ENCODE measurements around the gene PRR15L.
A peak's percentile ranks its signal among the peaks of the same experiment; 100 is the strongest.

PRR15L gene

GRCh38 chr17:47986520-47986919 is 28.8 kb upstream of the PRR15L start:
- Histone ChIP-seq H3K4me1 (ENCODE audit: control insufficient read depth in 1 of 2, insufficient read depth in 1 of 2, low read depth in 1 of 2, low read length in 1 of 2) (no peaks in the 10 kb centered on the region), H3K27me3 (peaks cover 25% of the 10 kb centered on the region), H3K36me3 (peaks cover 41% of the 10 kb centered on the region), H3K4me3 (ENCODE audit: low read depth in 1 of 2, low read length in 1 of 2) (no peak overlapping the region), H3K9me3 (no peaks in the 10 kb centered on the region), H3K27ac (no peak overlapping the region)
- TF ChIP-seq CTCF (IDR thresholded peaks at IDR 0.05) = no peak

GRCh38 chr17:47983492-47984223 is 26.0 kb upstream of the PRR15L start:
- Histone ChIP-seq H3K27ac (no peak overlapping the region), H3K4me1 (ENCODE audit: control insufficient read depth in 1 of 2, insufficient read depth in 1 of 2, low read depth in 1 of 2, low read length in 1 of 2) (no peaks in the 10 kb centered on the region), H3K4me3 (ENCODE audit: low read depth in 1 of 2, low read length in 1 of 2) (no peak overlapping the region), H3K9me3 (no peaks in the 10 kb centered on the region), H3K27me3 (peaks cover 15% of the 10 kb centered on the region), H3K36me3 (peaks cover 69% of the 10 kb centered on the region)
- no peak for TF ChIP-seq CTCF (IDR thresholded peaks at IDR 0.05)

GRCh38 chr17:47982645-47983390 is 25.1 kb upstream of the PRR15L start:
- peaks cover 10% of the 10 kb centered on the region for H3K27me3 ChIP-seq
- no peak overlapping the region for H3K27ac ChIP-seq
- no peak for TF ChIP-seq CTCF (IDR thresholded peaks at IDR 0.05)
- H3K4me1 ChIP-seq (ENCODE audit: control insufficient read depth in 1 of 2, insufficient read depth in 1 of 2, low read depth in 1 of 2, low read length in 1 of 2) = no peaks in the 10 kb centered on the region
- peaks cover 78% of the 10 kb centered on the region for H3K36me3 ChIP-seq
- no peak overlapping the region for H3K4me3 ChIP-seq (ENCODE audit: low read depth in 1 of 2, low read length in 1 of 2)
- no peaks in the 10 kb centered on the region for H3K9me3 ChIP-seq

GRCh38 chr17:47982091-47982617 is 24.5 kb upstream of the PRR15L start:
- Histone ChIP-seq H3K36me3 (peaks cover 84% of the 10 kb centered on the region), H3K27me3 (peaks cover 4% of the 10 kb centered on the region), H3K9me3 (no peaks in the 10 kb centered on the region), H3K27ac (no peak overlapping the region), H3K4me1 (ENCODE audit: control insufficient read depth in 1 of 2, insufficient read depth in 1 of 2, low read depth in 1 of 2, low read length in 1 of 2) (no peaks in the 10 kb centered on the region), H3K4me3 (ENCODE audit: low read depth in 1 of 2, low read length in 1 of 2) (no peak overlapping the region)
- no peak for TF ChIP-seq CTCF (IDR thresholded peaks at IDR 0.05)

- no peak for TF ChIP-seq CTCF (IDR thresholded peaks at IDR 0.05)
- Histone ChIP-seq H3K4me3 (ENCODE audit: low read depth in 1 of 2, low read length in 1 of 2) (no peak overlapping the region), H3K36me3 (peaks cover 91% of the 10 kb centered on the region)
Observed at GRCh38 chr17:47981462-47981861, 23.8 kb upstream of the PRR15L start.

More at GRCh38 chr17:47981462-47981861, 23.8 kb upstream of the PRR15L start:
- Histone ChIP-seq H3K4me1 (ENCODE audit: control insufficient read depth in 1 of 2, insufficient read depth in 1 of 2, low read depth in 1 of 2, low read length in 1 of 2) (no peaks in the 10 kb centered on the region), H3K27ac (peak overlapping the region; percentile 13), H3K27me3 (no peaks in the 10 kb centered on the region), H3K9me3 (no peaks in the 10 kb centered on the region)
